ENCODE data around the gene MRGPRG. TPM values are rescaled to one million over a fixed set of nuclear protein-coding genes. Genes with fewer than 3 reads are reported as not detected.

Gene MRGPRG
- total and polyA plus RNA-seq, 9 of the 15 experiments (the other 6 are each of a cell fraction or from before 2014, with no cell fraction given), result not detected

- 52% methylated on average over 33 of the region's 36 CpGs for WGBS (ENCODE audit: insufficient coverage, low coverage, missing lambda C conversion rate)
- ChIA-PET CTCF (ENCODE audit: low intra/inter-chr PET ratio) (interaction anchor here (0.6 kb wide), 1 partner anchor 127 kb away, joined by 6 read pairs; no protein-coding TSS in a partner anchor), POLR2A (interaction anchor here (0.5 to 2.9 kb wide), 5 partner anchors 12 to 140 kb away, joined by 3 to 13 read pairs (median 3); no protein-coding TSS in a partner anchor)
- DNase-seq (ENCODE audit: extremely low read depth in 1 of 4, low spot score in 3 of 4) (no peak), FAIRE-seq (peak; percentile 15), ATAC-seq (no peak)
- Histone ChIP-seq H3K27ac (ENCODE audit: extremely low read depth, low read depth, low read length) (no peak overlapping the region), H3K9me3 (replicated peaks; ENCODE audit: control insufficient read depth, insufficient read depth, low read depth, low read length) (no peaks in the 10 kb centered on the region), H3K4me1 (replicated peaks in 1 of 2; ENCODE audit: control insufficient read depth in 2 of 2, insufficient read depth in 2 of 2, low read length in 2 of 2) (peaks cover 15 to 98% of the 10 kb centered on the region in 2 experiments; a peak in 4 of 5 replicates), H3K4me2 (ENCODE audit: insufficient read depth, low read length) (no peak overlapping the region), H3K9ac (ENCODE audit: insufficient read depth in 1 of 2, low read depth in 2 of 2, low read length in 2 of 2) (peak overlapping the region in 1 of 2 experiments; percentile 41; a peak in 1 of 4 replicates), H3K27me3 (ENCODE audit: control insufficient read depth in 2 of 2, insufficient read depth in 2 of 2, low read length in 2 of 2) (no peaks in the 10 kb centered on the region), H3K36me3 (ENCODE audit: control insufficient read depth, insufficient read depth, low read length) (no peaks in the 10 kb centered on the region), H4K20me1 (replicated peaks; ENCODE audit: control insufficient read depth, insufficient read depth, low read length) (no peaks in the 10 kb centered on the region), H2AFZ (ENCODE audit: low read depth, low read length) (0 out of 2 replicates have a peak overlapping the region, but pooled peaks have one; percentile 10), H3K9me1 (ENCODE audit: control insufficient read depth, insufficient read depth, low read length) (no peaks in the 10 kb centered on the region), H3K4me3 (no peak overlapping the region), H3K79me2 (ENCODE audit: control insufficient read depth, insufficient read depth, low read length) (no peaks in the 10 kb centered on the region)
- intact Hi-C loops (cut with micrococcal nuclease), result no loop called here
- in situ Hi-C loops (cut with MboI), result no loop called here
- BruUV-seq (replicated peaks), result no TSS peak
- no peak for TF ChIP-seq E2F8 (IDR thresholded peaks at IDR 0.05; ENCODE audit: low read depth, partially characterized antibody)
- no peak for TF ChIP-seq TFAP4 (CRISPR knock-in tag; IDR thresholded peaks at IDR 0.05; ENCODE audit: borderline replicate concordance)
- no peak for TF ChIP-seq CEBPZ (IDR thresholded peaks at IDR 0.05; ENCODE audit: borderline replicate concordance, low read depth, low read length)
- no peak for TF ChIP-seq MBD2 (IDR thresholded peaks at IDR 0.05; ENCODE audit: borderline replicate concordance, low read depth)
- no peak for TF ChIP-seq JUNB (CRISPR knock-in tag; conservative IDR thresholded peaks at IDR 0.05)
- no peak for TF ChIP-seq ZNF395 (CRISPR knock-in tag; IDR thresholded peaks at IDR 0.05)
- no peak for TF ChIP-seq RBM14 (IDR thresholded peaks at IDR 0.05; ENCODE audit: borderline replicate concordance, insufficient read depth, low read depth, low read length)
Measured at GRCh38 chr11:3222941-3223915, 4.6 kb upstream of the MRGPRG start.

Measured in K562 (cell line).